HepG2 (cell line): ENCODE results near the gene CEP250. TPM values are rescaled to one million over a fixed set of nuclear protein-coding genes. Genes with fewer than 3 reads are reported as not detected.

Experiments used
- HOXA7 ChIP-seq: sonication (generic); formaldehyde crosslinking; IDR thresholded peaks from 2 replicates; pipeline ENCODE4 v1.8.1; 2022; ENCODE audit warnings: mild to moderate bottlenecking, missing genetic modification reagents, moderate library complexity
- MEIS1 ChIP-seq: sonication (generic); formaldehyde crosslinking; IDR thresholded peaks from 2 replicates; pipeline ENCODE4 v1.9.0; 2021; ENCODE audit warnings: mild to moderate bottlenecking, missing genetic modification reagents, moderate library complexity, borderline replicate concordance
- MYC ChIP-seq: sonication (generic); formaldehyde crosslinking; IDR thresholded peaks from 2 replicates; pipeline ENCODE4 v1.9.0; 2021; ENCODE audit warnings: missing genetic modification reagents, borderline replicate concordance
- PHF8 ChIP-seq: sonication (generic); formaldehyde crosslinking; IDR thresholded peaks from 2 replicates; pipeline ENCODE4 v1.5.0; 2020; ENCODE audit warnings: missing genetic modification reagents
- PRMT3 ChIP-seq: sonication (generic); formaldehyde crosslinking; IDR thresholded peaks from 2 replicates; pipeline ENCODE4 v1.8.1; 2022; ENCODE audit warnings: low read depth, mild to moderate bottlenecking, moderate library complexity, missing genetic modification reagents, borderline replicate concordance
- RBM39 ChIP-seq: fragments of 200-400 bp; formaldehyde crosslinking; IDR thresholded peaks from one replicate; pipeline ENCODE4 v1.6.1; 2018; ENCODE audit warnings: antibody characterized with exemption, mild to moderate bottlenecking, low read depth, low read length; ENCODE audit not compliant: poor library complexity, severe bottlenecking
- REL ChIP-seq: sonication (generic); formaldehyde crosslinking; conservative IDR thresholded peaks from 2 replicates; pipeline ENCODE4 v1.8.0; 2022; ENCODE audit warnings: mild to moderate bottlenecking, missing genetic modification reagents, moderate library complexity
- SYNCRIP ChIP-seq: fragments of 200-400 bp; formaldehyde crosslinking; IDR thresholded peaks from 2 replicates; pipeline ENCODE4 v1.6.1; 2018; ENCODE audit warnings: mild to moderate bottlenecking, low read depth, low read length; ENCODE audit not compliant: insufficient read depth
- ZNF207 ChIP-seq: fragments of 450-650 bp; IDR thresholded peaks from 2 replicates; pipeline ENCODE4 v1.6.1; 2016; ENCODE audit warnings: antibody characterized with exemption, borderline replicate concordance
- ZNF572 ChIP-seq: sonication (generic); formaldehyde crosslinking; IDR thresholded peaks from 2 replicates; pipeline ENCODE4 v1.5.1; 2020; ENCODE audit warnings: mild to moderate bottlenecking, missing genetic modification reagents
- ZNF672 ChIP-seq: sonication (generic); formaldehyde crosslinking; IDR thresholded peaks from 2 replicates; pipeline ENCODE4 v1.8.1; 2022; ENCODE audit warnings: missing genetic modification reagents
- ZNF678 ChIP-seq: sonication (generic); formaldehyde crosslinking; IDR thresholded peaks from 2 replicates; pipeline ENCODE4 v1.4.0; 2020; ENCODE audit warnings: mild to moderate bottlenecking, missing genetic modification reagents
- polyA plus RNA-seq, 8 experiments: library from polyadenylated mRNA; depleted of rRNA in 3 of 8; stranded (reverse) in 7 of 8; unstranded in 1 of 8; fragments of >200 nt; fragmentation: Illumina TruSeq in 4 of 8; extraction: Trizol in 4 of 8; gene quantifications; 2 replicates each; pipeline versions ENCODE4 v1.2.1 to v1.2.3, GENCODE V29; 2011 to 2016; ENCODE audit warnings: low read depth in 4 of 8, missing spikeins in 1 of 8, mixed read lengths in 1 of 8; ENCODE audit not compliant: insufficient read depth in 1 of 8
- total RNA-seq, 5 experiments: library from RNA; depleted of rRNA; stranded (reverse); fragments of >200 nt; fragmentation: Illumina TruSeq; extraction: Trizol; gene quantifications; 2 replicates each; pipeline ENCODE4 v1.2.3, GENCODE V29; 2016; ENCODE audit warnings: low read depth in 1 of 5
- TF ChIP-seq, protein P1 (sequence below): sonication (generic); formaldehyde crosslinking; IDR thresholded peaks from 2 replicates; pipeline ENCODE4 v1.4.0; 2020; ENCODE audit warnings: missing genetic modification reagents, borderline replicate concordance
- TF ChIP-seq, protein P2 (sequence below): sonication (generic); formaldehyde crosslinking; IDR thresholded peaks from 2 replicates; pipeline ENCODE4 v1.4.0; 2020; ENCODE audit warnings: missing genetic modification reagents
- TF ChIP-seq, protein P3 (sequence below): sonication (generic); formaldehyde crosslinking; IDR thresholded peaks from 2 replicates; pipeline ENCODE4 v1.5.1; 2020; ENCODE audit warnings: mild to moderate bottlenecking, missing genetic modification reagents, moderate library complexity
- TF ChIP-seq, protein P4 (sequence below): sonication (generic); formaldehyde crosslinking; IDR thresholded peaks from 2 replicates; pipeline ENCODE4 v1.4.0; 2020; ENCODE audit warnings: missing genetic modification reagents, borderline replicate concordance

CEP250 gene
- total and polyA plus RNA-seq, 2 of the 13 experiments (the other 11 are each of a cell fraction or from before 2014, with no cell fraction given): 28.8 to 55.3 TPM

DNA sequence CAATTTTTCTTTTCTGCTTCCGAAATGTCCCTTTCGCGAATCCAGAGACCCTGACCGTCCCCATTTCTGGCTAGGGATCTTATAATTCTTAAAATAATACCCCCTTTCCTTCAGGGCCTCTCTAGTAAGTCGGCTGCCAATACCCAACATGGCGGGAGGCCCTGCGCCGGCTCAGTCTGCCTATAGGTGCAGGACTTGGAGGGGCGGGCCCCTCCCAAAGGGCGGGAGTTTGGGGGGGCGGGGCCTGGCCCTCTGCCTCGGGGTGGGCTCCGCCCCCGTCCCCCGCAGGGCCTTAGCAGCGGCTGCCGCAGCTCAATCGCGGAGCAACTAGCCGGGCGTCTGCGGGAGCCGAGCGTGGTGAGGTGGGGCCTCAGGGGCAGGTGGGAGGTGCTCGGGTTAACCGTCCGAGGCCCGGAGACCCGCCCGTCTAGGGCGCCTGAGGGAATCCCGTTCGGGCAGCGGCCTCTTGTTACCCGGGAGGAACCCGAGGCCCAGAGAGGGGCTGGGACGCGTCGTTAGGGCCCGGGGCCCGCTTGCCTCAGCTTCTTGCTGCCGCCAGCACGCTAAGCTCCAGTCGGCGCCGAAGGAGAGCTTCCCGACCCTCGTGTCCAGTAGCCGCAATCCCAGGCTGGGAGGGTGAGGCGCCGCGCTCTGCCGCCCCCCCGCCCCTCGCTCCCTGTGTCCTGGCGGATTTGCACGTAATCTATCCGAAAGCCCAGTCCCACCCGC is at the start of gene CEP250 (continued):
- 0 out of 2 replicates have a peak, but pooled peaks have one; percentile 32 for TF ChIP-seq ZNF572 (CRISPR knock-in tag)
- TF ChIP-seq HOXA7 (CRISPR knock-in tag): no peak
- no peak for TF ChIP-seq SYNCRIP
- TF ChIP-seq, protein P1, sequence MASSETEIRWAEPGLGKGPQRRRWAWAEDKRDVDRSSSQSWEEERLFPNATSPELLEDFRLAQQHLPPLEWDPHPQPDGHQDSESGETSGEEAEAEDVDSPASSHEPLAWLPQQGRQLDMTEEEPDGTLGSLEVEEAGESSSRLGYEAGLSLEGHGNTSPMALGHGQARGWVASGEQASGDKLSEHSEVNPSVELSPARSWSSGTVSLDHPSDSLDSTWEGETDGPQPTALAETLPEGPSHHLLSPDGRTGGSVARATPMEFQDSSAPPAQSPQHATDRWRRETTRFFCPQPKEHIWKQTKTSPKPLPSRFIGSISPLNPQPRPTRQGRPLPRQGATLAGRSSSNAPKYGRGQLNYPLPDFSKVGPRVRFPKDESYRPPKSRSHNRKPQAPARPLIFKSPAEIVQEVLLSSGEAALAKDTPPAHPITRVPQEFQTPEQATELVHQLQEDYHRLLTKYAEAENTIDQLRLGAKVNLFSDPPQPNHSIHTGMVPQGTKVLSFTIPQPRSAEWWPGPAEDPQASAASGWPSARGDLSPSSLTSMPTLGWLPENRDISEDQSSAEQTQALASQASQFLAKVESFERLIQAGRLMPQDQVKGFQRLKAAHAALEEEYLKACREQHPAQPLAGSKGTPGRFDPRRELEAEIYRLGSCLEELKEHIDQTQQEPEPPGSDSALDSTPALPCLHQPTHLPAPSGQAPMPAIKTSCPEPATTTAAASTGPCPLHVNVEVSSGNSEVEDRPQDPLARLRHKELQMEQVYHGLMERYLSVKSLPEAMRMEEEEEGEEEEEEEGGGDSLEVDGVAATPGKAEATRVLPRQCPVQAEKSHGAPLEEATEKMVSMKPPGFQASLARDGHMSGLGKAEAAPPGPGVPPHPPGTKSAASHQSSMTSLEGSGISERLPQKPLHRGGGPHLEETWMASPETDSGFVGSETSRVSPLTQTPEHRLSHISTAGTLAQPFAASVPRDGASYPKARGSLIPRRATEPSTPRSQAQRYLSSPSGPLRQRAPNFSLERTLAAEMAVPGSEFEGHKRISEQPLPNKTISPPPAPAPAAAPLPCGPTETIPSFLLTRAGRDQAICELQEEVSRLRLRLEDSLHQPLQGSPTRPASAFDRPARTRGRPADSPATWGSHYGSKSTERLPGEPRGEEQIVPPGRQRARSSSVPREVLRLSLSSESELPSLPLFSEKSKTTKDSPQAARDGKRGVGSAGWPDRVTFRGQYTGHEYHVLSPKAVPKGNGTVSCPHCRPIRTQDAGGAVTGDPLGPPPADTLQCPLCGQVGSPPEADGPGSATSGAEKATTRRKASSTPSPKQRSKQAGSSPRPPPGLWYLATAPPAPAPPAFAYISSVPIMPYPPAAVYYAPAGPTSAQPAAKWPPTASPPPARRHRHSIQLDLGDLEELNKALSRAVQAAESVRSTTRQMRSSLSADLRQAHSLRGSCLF: no peak; the same call in 1 of the 2 replicates
- no peak for TF ChIP-seq PRMT3 (CRISPR knock-in tag)
- peak; percentile 96 for TF ChIP-seq MYC (CRISPR knock-in tag)
- peak; percentile 91 for TF ChIP-seq PHF8 (CRISPR knock-in tag)
- peak; percentile 68 for TF ChIP-seq RBM39
- TF ChIP-seq, protein P2, sequence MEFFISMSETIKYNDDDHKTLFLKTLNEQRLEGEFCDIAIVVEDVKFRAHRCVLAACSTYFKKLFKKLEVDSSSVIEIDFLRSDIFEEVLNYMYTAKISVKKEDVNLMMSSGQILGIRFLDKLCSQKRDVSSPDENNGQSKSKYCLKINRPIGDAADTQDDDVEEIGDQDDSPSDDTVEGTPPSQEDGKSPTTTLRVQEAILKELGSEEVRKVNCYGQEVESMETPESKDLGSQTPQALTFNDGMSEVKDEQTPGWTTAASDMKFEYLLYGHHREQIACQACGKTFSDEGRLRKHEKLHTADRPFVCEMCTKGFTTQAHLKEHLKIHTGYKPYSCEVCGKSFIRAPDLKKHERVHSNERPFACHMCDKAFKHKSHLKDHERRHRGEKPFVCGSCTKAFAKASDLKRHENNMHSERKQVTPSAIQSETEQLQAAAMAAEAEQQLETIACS: 0 out of 2 replicates have a peak, but pooled peaks have one; percentile 57
- TF ChIP-seq, protein P3, sequence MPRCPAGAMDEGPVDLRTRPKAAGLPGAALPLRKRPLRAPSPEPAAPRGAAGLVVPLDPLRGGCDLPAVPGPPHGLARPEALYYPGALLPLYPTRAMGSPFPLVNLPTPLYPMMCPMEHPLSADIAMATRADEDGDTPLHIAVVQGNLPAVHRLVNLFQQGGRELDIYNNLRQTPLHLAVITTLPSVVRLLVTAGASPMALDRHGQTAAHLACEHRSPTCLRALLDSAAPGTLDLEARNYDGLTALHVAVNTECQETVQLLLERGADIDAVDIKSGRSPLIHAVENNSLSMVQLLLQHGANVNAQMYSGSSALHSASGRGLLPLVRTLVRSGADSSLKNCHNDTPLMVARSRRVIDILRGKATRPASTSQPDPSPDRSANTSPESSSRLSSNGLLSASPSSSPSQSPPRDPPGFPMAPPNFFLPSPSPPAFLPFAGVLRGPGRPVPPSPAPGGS: peak; percentile 90
- no peak for TF ChIP-seq REL (CRISPR knock-in tag)
- TF ChIP-seq ZNF678: peak; percentile 70
- TF ChIP-seq ZNF207: no peak
- TF ChIP-seq ZNF672 (CRISPR knock-in tag): no peak
- TF ChIP-seq, protein P4, sequence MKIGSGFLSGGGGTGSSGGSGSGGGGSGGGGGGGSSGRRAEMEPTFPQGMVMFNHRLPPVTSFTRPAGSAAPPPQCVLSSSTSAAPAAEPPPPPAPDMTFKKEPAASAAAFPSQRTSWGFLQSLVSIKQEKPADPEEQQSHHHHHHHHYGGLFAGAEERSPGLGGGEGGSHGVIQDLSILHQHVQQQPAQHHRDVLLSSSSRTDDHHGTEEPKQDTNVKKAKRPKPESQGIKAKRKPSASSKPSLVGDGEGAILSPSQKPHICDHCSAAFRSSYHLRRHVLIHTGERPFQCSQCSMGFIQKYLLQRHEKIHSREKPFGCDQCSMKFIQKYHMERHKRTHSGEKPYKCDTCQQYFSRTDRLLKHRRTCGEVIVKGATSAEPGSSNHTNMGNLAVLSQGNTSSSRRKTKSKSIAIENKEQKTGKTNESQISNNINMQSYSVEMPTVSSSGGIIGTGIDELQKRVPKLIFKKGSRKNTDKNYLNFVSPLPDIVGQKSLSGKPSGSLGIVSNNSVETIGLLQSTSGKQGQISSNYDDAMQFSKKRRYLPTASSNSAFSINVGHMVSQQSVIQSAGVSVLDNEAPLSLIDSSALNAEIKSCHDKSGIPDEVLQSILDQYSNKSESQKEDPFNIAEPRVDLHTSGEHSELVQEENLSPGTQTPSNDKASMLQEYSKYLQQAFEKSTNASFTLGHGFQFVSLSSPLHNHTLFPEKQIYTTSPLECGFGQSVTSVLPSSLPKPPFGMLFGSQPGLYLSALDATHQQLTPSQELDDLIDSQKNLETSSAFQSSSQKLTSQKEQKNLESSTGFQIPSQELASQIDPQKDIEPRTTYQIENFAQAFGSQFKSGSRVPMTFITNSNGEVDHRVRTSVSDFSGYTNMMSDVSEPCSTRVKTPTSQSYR (CRISPR knock-in tag): peak; percentile 57; the same call in 1 of the 2 replicates
- peak; percentile 62; the same call in 1 of the 2 replicates for TF ChIP-seq MEIS1 (CRISPR knock-in tag)
